Stimulated activated naive CD4-positive, alpha-beta T cell treated with Interleukin-2 at 50 U/mL for 16 hours (primary cell): Measurements from ENCODE around the gene OPCML.

Experiments
- DNase-seq: peaks from one replicate; lab custom pipeline; 2025; lab: John Stamatoyannopoulos, UW

OPCML gene

GRCh38 chr11:133409799-133410198 is 122.5 kb downstream of the OPCML start:
- DNase-seq = no peak

DNA sequence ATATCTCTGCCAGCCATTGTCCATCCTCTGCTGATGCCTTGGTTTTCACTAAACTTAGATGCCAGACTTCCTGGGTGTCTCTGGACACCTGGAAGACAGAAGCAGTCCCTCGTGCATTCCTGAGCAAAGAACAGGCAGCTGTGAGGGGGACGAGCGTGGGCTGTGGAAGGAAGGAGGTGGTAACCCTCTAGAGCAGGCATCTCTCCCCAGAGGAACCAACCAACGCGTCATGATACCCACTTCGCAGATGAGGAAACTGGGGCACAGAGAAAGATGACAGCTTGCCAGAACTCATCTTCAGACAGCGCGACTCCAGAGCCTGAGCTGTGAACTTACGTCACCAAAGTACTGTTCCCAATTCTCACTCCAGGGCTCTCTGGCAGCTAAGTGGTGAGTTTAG is 123.4 kb downstream of the OPCML start:
- no peak for DNase-seq

DNA sequence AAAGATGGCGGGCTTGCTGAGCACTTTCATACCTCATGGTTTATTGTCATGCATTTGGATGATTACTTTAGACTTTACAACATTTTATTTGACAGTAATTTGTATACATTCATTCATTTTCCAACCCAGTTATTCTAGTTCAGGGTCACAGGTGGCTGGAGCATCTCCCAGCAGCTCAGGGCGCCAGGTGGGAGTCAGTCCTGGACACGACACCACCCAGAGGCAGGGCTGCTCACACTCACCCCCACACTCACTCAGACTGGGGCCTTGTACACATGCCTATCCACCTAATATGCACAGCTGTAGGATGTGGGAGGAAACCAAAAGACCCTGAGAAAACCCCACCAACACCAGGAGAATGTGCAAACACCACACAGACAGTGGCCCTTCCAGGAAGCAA is 123.9 kb downstream of the OPCML start:
- DNase-seq = no peak

DNA sequence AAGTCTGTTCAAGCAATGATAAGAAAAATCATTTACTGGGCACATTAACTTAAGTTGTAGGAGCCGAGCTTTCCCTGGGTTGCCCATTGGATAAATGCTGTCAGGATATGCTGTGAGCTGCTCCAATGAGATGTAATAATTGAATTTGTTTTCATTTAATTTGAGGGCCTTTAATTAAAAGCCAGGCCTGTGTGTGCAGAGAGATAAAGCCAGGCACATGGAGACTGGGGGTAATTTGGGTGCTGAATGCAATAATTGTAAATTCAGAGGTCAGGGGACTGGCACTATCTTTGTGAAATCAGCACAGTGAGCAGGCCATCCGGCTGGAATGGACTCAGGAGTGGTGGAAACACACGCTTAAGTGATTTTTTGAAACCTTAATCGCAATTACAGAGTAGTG is 125.8 kb downstream of the OPCML start:
- no peak for DNase-seq

GRCh38 chr11:133403900-133404299 is 128.4 kb downstream of the OPCML start:
- DNase-seq = no peak

GRCh38 chr11:133402551-133402950 is 129.8 kb downstream of the OPCML start:
- no peak for DNase-seq

GRCh38 chr11:133399855-133400625 is 132.3 kb downstream of the OPCML start:
- DNase-seq = no peak

DNA sequence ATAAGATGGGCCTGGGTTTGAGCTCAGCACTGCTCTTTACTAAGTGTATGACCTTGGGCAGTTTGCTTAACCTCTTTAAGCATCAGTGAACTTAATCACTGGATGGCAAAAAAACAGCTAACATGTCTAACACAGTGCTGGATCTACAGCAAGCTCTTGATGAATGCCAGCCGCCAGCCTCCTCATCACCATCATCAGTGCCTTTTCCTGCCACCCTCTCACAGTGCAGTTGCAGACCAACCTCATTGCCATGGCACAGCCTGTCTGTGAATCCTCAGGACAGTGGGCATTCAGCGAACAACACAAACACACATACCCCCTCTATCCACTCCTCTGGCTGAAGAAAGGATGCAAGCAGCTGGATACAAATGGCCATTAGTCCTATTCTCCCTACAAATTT is 133.0 kb downstream of the OPCML start:
- no peak for DNase-seq

DNA sequence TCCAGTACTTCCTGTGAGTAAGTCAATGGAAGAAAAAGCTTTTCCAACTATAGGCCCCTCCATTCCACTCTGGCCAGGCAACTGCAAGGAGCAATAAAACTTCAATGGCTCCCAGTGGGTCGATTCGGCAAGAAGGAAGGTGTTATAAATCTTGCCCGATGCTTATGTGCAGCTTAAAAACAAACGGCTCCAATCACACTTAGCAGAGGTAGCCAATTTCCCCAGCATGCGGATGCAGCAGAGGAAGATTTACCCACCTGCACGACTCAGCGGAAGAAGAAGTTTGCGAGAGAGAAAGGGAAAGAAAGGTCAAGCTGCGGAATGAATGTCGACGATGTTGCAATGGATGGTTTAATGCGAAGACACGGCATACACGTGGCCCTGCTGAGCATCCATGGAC is 141.5 kb downstream of the OPCML start:
- no peak for DNase-seq

GRCh38 chr11:133388975-133389568 is 143.2 kb downstream of the OPCML start:
- DNase-seq = no peak

- no peak for DNase-seq
These were observed 144.0 kb downstream of the OPCML start for GRCh38 chr11:133388260-133388659.

GRCh38 chr11:133386852-133387251 is 145.4 kb downstream of the OPCML start:
- no peak for DNase-seq

DNA sequence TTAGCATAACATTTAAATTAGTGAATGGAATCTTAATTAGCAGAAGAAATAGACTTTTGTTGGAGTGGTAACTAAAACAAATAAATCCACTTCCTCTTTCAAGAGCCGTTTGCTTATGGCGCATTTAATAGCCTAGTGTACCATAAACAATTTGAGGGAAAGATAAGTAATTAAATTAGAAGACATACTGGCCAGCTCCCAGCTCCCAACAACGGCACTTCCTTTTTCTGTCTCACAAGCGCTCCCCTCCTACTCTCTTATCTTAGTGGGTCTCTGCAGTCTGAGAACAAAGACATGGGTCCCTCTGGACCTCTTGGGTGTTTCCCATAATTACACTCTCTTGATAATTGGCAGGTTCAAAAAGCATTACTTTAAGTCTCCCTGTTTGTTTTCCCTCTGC is 146.0 kb downstream of the OPCML start:
- no peak for DNase-seq

GRCh38 chr11:133385781-133386180 is 146.5 kb downstream of the OPCML start:
- DNase-seq = no peak

DNA sequence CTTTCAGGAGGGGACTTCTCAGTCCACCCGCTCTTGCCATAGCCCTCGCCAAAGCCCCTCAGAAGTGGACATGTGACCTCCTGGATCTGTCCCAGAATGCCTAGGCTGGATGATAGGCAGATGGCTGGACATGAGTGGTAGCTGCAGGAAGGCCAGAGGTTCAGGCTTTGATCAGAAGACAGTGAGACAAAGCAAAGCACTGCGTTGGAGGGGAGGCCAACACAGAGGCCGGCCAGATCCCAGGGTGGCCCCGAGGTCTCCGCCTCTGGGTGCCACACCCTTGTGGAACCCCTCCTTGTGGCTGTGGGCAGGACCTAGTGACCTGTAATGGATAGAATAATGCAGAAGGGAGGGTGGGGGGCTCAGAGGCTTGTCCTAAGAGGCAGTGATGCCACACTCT is 147.6 kb downstream of the OPCML start:
- no peak for DNase-seq

GRCh38 chr11:133383689-133384088 is 148.6 kb downstream of the OPCML start:
- no peak for DNase-seq

- no peak for DNase-seq
These were observed 149.1 kb downstream of the OPCML start for GRCh38 chr11:133383201-133383600.

DNA sequence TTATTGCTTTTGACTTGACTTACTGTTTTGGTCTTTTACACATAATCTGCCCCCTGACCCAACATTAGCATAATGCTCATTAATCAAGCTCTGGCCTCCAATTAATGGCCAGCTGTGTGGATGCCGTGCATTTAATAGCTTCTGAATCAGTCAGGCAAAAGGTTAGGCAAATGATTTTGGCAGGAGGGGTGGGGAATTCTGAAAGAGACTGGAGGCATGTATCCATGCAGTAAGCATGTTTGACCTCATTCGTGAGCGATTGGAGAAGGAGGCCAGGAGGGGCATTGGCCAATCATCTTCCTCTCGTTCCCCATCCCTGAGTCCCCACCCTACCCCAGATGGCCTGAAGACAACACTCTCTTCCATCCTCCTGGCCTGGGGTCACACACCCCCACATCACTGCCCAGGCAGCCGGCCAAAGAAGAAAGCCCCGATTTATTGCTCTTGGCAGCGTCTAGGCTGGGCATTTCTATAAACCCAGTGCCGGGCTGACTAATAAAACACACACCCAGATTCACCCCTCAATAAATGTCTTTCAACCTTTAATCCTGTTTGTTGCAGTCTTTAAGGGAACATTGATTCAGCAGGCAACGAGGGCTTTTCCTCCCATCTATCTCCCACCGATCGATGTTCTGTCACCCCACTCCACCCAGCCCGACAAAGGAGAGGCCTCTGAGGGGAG is 150.0 kb downstream of the OPCML start:
- DNase-seq = no peak

DNA sequence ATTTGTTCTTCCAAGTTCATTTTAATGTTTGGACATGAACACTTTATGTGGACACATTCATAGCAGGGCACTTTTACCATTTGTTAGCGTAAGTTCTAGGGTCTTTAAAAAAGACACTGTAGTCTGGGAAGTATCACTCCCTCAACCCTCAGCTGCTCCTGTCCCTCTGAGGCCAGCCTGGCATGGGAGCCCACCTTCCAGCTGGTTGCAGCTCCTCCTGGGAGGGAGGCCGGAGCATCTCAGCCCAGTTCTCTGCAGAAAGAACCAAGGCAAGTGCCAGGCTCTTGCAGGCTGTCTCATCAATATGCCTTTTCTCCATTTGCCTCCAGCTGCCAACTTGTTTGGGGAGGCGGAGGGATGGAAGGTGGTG is 150.6 kb downstream of the OPCML start:
- DNase-seq = no peak

- no peak for DNase-seq
These were observed 166.2 kb downstream of the OPCML start for GRCh38 chr11:133366147-133366546.

DNA sequence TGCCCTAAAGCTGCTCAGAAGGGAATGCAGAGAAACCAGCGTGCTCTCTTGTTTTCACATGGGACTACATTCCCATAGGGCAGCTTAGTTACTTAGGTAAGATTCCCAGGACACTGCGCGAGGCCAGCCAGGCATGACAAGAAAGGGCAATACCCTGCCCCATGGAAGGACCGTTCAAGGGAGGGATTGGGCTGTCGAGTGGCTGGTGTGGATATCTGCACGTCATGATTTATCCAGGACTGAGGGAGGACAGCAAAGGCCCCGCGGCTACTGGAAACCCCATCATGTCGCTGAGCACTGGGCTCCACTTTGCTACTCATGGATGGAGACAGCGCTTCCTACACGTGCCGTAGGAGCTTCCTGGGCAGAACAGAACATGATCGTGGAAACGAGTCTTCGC is 169.4 kb downstream of the OPCML start:
- DNase-seq = no peak

DNA sequence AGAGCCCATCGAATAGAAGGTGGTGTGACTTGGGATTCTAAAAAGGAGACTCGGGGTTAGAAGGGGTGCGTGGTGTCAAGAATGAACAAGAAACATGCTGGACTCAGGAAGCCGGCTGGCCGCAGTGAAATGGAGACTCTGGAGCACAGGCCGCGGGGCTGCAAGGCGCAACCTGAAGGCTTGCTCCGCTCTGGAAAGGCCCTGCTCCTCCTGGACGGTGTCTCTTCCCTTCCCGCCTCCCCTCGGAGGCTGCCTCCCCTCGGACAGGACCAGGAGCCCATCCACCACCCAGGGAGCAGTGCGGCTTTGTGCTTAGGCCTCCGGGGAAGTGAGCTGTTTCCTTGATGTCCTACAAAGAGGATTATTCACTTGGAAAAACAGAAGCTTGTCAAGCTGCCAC is 170.1 kb downstream of the OPCML start:
- no peak for DNase-seq

- DNase-seq = no peak
These were observed 170.7 kb downstream of the OPCML start for GRCh38 chr11:133361689-133361994.
